Epithelial cell of esophagus (primary cell): ENCODE data around the gene CDYL.

Experiments used
- DNase-seq: peaks from one replicate; pipeline ENCODE4 v3.0.0; 2010; ENCODE audit warnings: low read depth
- H3K4me3 ChIP-seq: 2 replicates; pipeline ENCODE4 v1.5.1; 2011; ENCODE audit warnings: mild to moderate bottlenecking, low read length, control low read depth
- CTCF ChIP-seq: IDR thresholded peaks from 2 replicates; pipeline ENCODE4 v1.5.1; 2011; ENCODE audit warnings: low read depth, mild to moderate bottlenecking, low read length, control low read depth, inconsistent platforms; ENCODE audit not compliant: insufficient read depth; ENCODE audit errors: missing control alignments

CDYL gene

GRCh38 chr6:4773181-4773580, 3.0 kb upstream of the CDYL start:
- no peak for DNase-seq
- no peak for TF ChIP-seq CTCF
- no peak overlapping the region for H3K4me3 ChIP-seq

GRCh38 chr6:4774296-4774695, 1.9 kb upstream of the CDYL start:
- no peak for TF ChIP-seq CTCF
- H3K4me3 ChIP-seq: no peak overlapping the region
- no peak for DNase-seq

GRCh38 chr6:4774715-4775493, 1.3 kb upstream of the CDYL start:
- DNase-seq: peak; percentile 34
- peak overlapping the region; percentile 59 for H3K4me3 ChIP-seq
- TF ChIP-seq CTCF: no peak

- H3K4me3 ChIP-seq: peak overlapping the region; percentile 59
- peak; percentile 89 for DNase-seq
- TF ChIP-seq CTCF: no peak
These were observed 592 bp upstream of the CDYL start for GRCh38 chr6:4775494-4776130.

- peak; percentile 53 for DNase-seq
- no peak for TF ChIP-seq CTCF
- peak overlapping the region; percentile 70 for H3K4me3 ChIP-seq
These were observed 539 bp downstream of the CDYL start for GRCh38 chr6:4776493-4777393.

- DNase-seq: peak; percentile 39
- no peak for TF ChIP-seq CTCF
- peak overlapping the region; percentile 70 for H3K4me3 ChIP-seq
These were observed 1.3 kb downstream of the CDYL start for GRCh38 chr6:4777394-4777935.
